HCT116 (cell line): ENCODE results near the gene CFAP99. TPM values are rescaled to one million over a fixed set of nuclear protein-coding genes. Genes with fewer than 3 reads are reported as not detected.

Experiments
- ATAC-seq: fragments of 200-7000 bp; cut with Tn5 transposase; 2 replicates; pipeline ENCODE4 v1.9.1; 2020; ENCODE audit warnings: mild to moderate bottlenecking, moderate library complexity
- BruUV-seq: library from RNA; stranded (reverse); fragments of 400-500 nt; replicated peaks from 2 replicates; lab custom pipeline; 2021; lab: Mats Ljungman, UMichigan
- CTCF ChIA-PET: fragments of 300-600 bp; sonication (Branson Sonifier 250); formaldehyde crosslinking; loops from one replicate; lab custom pipeline; 2021; ENCODE audit warnings: antibody characterized with exemption; lab: Charles Lee
- POLR2A ChIA-PET: fragments of 300-600, 350-600 bp; sonication (Branson Sonifier 250); formaldehyde crosslinking; loops from one replicate; lab custom pipeline; 2021; ENCODE audit warnings: antibody characterized with exemption; lab: Charles Lee
- RAD21 ChIA-PET, 2 experiments: fragments of 300-600 bp; sonication (Branson Sonifier 250); formaldehyde crosslinking; loops; one replicate each; lab custom pipeline; 2023; ENCODE audit warnings: low total read pairs in 2 of 2; ENCODE audit not compliant: uncharacterized antibody in 2 of 2, unreplicated experiment in 2 of 2, low non-redundant PET in 1 of 2; lab: Charles Lee
- DNase-seq: peaks from one replicate; pipeline ENCODE4 v3.0.0-alpha.2; 2010; ENCODE audit warnings: low read depth, low spot score
- H2AFZ ChIP-seq: fragments of 200-600 bp; shearing (Covaris generic), sonication (generic); 2 replicates; pipeline ENCODE4 v1.6.1; 2017; ENCODE audit warnings: low read depth, mixed run types, mixed read lengths, antibody characterized with exemption, low read length; ENCODE audit not compliant: poor library complexity, severe bottlenecking
- H3K27ac ChIP-seq: 2 replicates; pipeline ENCODE4 v1.5.1; 2012; ENCODE audit warnings: low read depth, low read length
- H3K27me3 ChIP-seq: fragments of 200-600 bp; sonication (generic); 2 replicates; pipeline ENCODE4 v1.6.1; 2016; ENCODE audit warnings: mixed run types, low read length, mixed read lengths; ENCODE audit not compliant: insufficient read depth
- H3K36me3 ChIP-seq, 2 experiments: fragments of 200-500 bp in 1 of 2; fragments of 200-600 bp in 1 of 2; sonication (Bioruptor generic) in 1 of 2; sonication (generic) in 1 of 2; 2 replicates each; pipeline versions ENCODE4 v1.5.1 to v1.6.1; 2014 to 2016; ENCODE audit warnings: low read length in 2 of 2, inconsistent platforms in 1 of 2, mixed read lengths in 1 of 2, mixed run types in 1 of 2; ENCODE audit not compliant: insufficient read depth in 2 of 2, control insufficient read depth in 1 of 2
- H3K4me1 ChIP-seq, 2 experiments: fragments of 200-600 bp in 1 of 2; sonication (generic) in 1 of 2; 2 replicates each; pipeline versions ENCODE4 v1.5.1 to v1.6.1; 2012 to 2017; ENCODE audit warnings: low read length in 2 of 2, inconsistent platforms in 1 of 2, mild to moderate bottlenecking in 1 of 2, mixed read lengths in 1 of 2, mixed run types in 1 of 2, moderate library complexity in 1 of 2; ENCODE audit not compliant: insufficient read depth in 2 of 2, control insufficient read depth in 1 of 2
- H3K4me2 ChIP-seq: fragments of 200-600 bp; sonication (generic); 2 replicates; pipeline ENCODE4 v1.6.1; 2017; ENCODE audit warnings: mixed run types, low read length, mixed read lengths
- H3K4me3 ChIP-seq, 2 experiments: fragments of 200-600 bp in 1 of 2; sonication (generic) in 1 of 2; replicated peaks in 1 of 2; 2 replicates each; pipeline ENCODE4 v1.5.1; 2011 to 2016; ENCODE audit warnings: low read length in 2 of 2, control low read depth in 1 of 2, low read depth in 1 of 2, mild to moderate bottlenecking in 1 of 2, mixed read lengths in 1 of 2, mixed run types in 1 of 2
- H3K79me2 ChIP-seq: fragments of 200-600 bp; sonication (generic); 2 replicates; pipeline ENCODE4 v1.6.1; 2017; ENCODE audit warnings: mild to moderate bottlenecking, mixed run types, low read length, moderate library complexity, mixed read lengths; ENCODE audit not compliant: insufficient read depth
- H3K9ac ChIP-seq: fragments of 200-600 bp; sonication (generic); 2 replicates; pipeline ENCODE4 v1.6.1; 2016; ENCODE audit warnings: low read length, mixed read lengths
- H3K9me2 ChIP-seq: fragments of 200-600 bp; sonication (generic), shearing (Covaris generic); 2 replicates; pipeline ENCODE4 v1.6.1; 2017; ENCODE audit warnings: mixed run types, mild to moderate bottlenecking, moderate library complexity; ENCODE audit not compliant: insufficient read depth
- H3K9me3 ChIP-seq, 2 experiments: fragments of 200-500 bp in 1 of 2; fragments of 200-600 bp in 1 of 2; sonication (Bioruptor generic) in 1 of 2; sonication (generic) in 1 of 2; 2 replicates each; pipeline ENCODE4 v1.6.1; 2014 to 2017; ENCODE audit warnings: low read length in 2 of 2, mixed read lengths in 2 of 2, inconsistent platforms in 1 of 2, low read depth in 1 of 2, mild to moderate bottlenecking in 1 of 2, mixed run types in 1 of 2, moderate library complexity in 1 of 2; ENCODE audit not compliant: control insufficient read depth in 1 of 2, insufficient read depth in 1 of 2
- H4K20me1 ChIP-seq: fragments of 200-600 bp; sonication (generic), shearing (Covaris generic); 2 replicates; pipeline ENCODE4 v1.6.1; 2017; ENCODE audit warnings: mixed run types, mild to moderate bottlenecking, moderate library complexity; ENCODE audit not compliant: insufficient read depth
- CBX3 ChIP-seq: IDR thresholded peaks from 2 replicates; pipeline ENCODE4 v1.6.1; 2012; ENCODE audit warnings: low read depth
- CEBPB ChIP-seq: IDR thresholded peaks from 2 replicates; pipeline ENCODE4 v1.6.1; 2012; ENCODE audit warnings: low read depth
- ELF1 ChIP-seq: IDR thresholded peaks from 2 replicates; pipeline ENCODE4 v1.6.1; 2012; ENCODE audit warnings: low read depth, borderline replicate concordance
- EZH2 ChIP-seq: fragments of 200-600 bp; sonication (generic); IDR thresholded peaks from 2 replicates; pipeline ENCODE4 v1.6.1; 2017; ENCODE audit warnings: antibody characterized with exemption, mixed run types
- EZH2phosphoT487 ChIP-seq: fragments of 200-600 bp; IDR thresholded peaks from 2 replicates; pipeline ENCODE4 v1.6.1; 2018; ENCODE audit warnings: antibody characterized with exemption, borderline replicate concordance
- FOSL1 ChIP-seq: IDR thresholded peaks from 2 replicates; pipeline ENCODE4 v1.6.1; 2012; ENCODE audit warnings: low read depth
- JUND ChIP-seq: IDR thresholded peaks from 2 replicates; pipeline ENCODE4 v1.6.1; 2012
- POLR2AphosphoS5 ChIP-seq: IDR thresholded peaks from 2 replicates; pipeline ENCODE4 v1.6.1; 2011; ENCODE audit warnings: mild to moderate bottlenecking, low read depth, low read length, moderate library complexity
- RAD21 ChIP-seq: IDR thresholded peaks from 2 replicates; pipeline ENCODE4 v1.6.1; 2012; ENCODE audit warnings: low read depth, mild to moderate bottlenecking
- SP1 ChIP-seq: IDR thresholded peaks from 2 replicates; pipeline ENCODE4 v1.6.1; 2012; ENCODE audit warnings: low read depth
- SRF ChIP-seq: IDR thresholded peaks from 2 replicates; pipeline ENCODE4 v1.6.1; 2012; ENCODE audit warnings: low read depth
- YY1 ChIP-seq: IDR thresholded peaks from 2 replicates; pipeline ENCODE4 v1.6.1; 2011; ENCODE audit warnings: low read length, low read depth, moderate library complexity, mild to moderate bottlenecking; ENCODE audit not compliant: insufficient replicate concordance; ENCODE audit errors: extremely low read depth
- ZFX ChIP-seq: fragments of 450-650 bp; IDR thresholded peaks from 2 replicates; pipeline ENCODE4 v1.6.1; 2017
- ZNF274 ChIP-seq: fragments of 200-500 bp; sonication (Bioruptor generic); IDR thresholded peaks from 2 replicates; pipeline ENCODE4 v1.6.1; 2014; ENCODE audit warnings: mild to moderate bottlenecking, low read depth, low read length, inconsistent platforms
- intact Hi-C: fragments of 100-400 bp; cut with micrococcal nuclease; formaldehyde crosslinking; loops from 2 replicates; pipeline ENCODE4 v1.10.0; 2022
- total RNA-seq: library from RNA; stranded (reverse); gene quantifications from one replicate; pipeline ENCODE4 v1.2.1, GENCODE V29; 2021; ENCODE audit not compliant: unreplicated experiment
- TF ChIP-seq, protein P1 (sequence below): IDR thresholded peaks from 2 replicates; pipeline ENCODE4 v1.6.1; 2012
- TF ChIP-seq, protein P2 (sequence below): IDR thresholded peaks from 2 replicates; pipeline ENCODE4 v1.6.1; 2011; ENCODE audit warnings: mild to moderate bottlenecking, low read length, moderate library complexity; ENCODE audit not compliant: insufficient replicate concordance; ENCODE audit errors: extremely low read depth
- TF ChIP-seq, protein P3 (sequence below): IDR thresholded peaks from 2 replicates; pipeline ENCODE4 v1.6.1; 2012; ENCODE audit warnings: low read depth

Gene CFAP99
- total RNA-seq, 1 experiment from 2014 or later = 0.42 TPM

DNA sequence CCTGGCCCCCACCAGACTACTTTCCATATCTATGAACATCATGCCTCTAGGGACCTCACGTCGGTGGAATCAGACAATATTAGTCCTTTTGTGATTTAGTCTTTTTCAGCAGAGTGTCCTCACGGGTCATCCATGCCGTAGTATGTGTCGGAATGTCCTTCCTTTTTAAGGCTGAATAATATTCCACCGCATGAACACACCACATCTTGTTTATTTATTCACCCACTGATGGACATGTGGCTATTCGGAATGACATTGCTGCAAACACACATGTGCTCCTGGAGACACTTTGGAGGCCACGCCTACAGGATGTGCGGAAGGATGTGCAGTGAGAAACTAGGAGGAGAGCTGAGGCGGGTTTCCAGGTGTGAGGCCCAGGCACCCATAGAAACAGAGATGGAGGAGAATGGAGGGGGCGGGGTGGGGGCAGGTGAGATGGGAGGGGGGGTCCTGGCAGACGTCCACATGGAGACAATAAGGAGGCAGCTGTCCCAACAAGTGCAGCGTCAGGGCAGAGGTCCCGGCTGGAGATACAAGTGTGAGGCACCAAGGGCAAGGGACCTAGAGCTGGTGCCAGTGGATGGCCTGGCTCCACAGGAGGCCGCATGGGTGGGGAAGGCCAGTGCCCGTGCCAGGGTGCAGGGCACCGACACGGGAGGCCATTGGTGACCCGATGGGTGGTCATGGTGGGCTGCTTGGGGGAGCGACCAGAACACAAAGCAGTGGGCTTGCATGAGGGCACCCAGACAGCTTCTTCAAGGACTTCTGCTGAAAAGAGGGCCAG, 21.0 kb upstream of the CFAP99 start (continued):
- TF ChIP-seq, protein P1, sequence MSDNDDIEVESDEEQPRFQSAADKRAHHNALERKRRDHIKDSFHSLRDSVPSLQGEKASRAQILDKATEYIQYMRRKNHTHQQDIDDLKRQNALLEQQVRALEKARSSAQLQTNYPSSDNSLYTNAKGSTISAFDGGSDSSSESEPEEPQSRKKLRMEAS = no peak
- TF ChIP-seq ELF1 (no peak), SRF (no peak), EZH2 (no peak), RAD21 (no peak), ZFX (no peak), JUND (no peak), FOSL1 (no peak), CBX3 (no peak), EZH2phosphoT487 (no peak), POLR2AphosphoS5 (no peak), ZNF274 (no peak), CEBPB (no peak)
- TF ChIP-seq, protein P2, sequence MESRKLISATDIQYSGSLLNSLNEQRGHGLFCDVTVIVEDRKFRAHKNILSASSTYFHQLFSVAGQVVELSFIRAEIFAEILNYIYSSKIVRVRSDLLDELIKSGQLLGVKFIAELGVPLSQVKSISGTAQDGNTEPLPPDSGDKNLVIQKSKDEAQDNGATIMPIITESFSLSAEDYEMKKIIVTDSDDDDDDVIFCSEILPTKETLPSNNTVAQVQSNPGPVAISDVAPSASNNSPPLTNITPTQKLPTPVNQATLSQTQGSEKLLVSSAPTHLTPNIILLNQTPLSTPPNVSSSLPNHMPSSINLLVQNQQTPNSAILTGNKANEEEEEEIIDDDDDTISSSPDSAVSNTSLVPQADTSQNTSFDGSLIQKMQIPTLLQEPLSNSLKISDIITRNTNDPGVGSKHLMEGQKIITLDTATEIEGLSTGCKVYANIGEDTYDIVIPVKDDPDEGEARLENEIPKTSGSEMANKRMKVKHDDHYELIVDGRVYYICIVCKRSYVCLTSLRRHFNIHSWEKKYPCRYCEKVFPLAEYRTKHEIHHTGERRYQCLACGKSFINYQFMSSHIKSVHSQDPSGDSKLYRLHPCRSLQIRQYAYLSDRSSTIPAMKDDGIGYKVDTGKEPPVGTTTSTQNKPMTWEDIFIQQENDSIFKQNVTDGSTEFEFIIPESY = no peak

DNA sequence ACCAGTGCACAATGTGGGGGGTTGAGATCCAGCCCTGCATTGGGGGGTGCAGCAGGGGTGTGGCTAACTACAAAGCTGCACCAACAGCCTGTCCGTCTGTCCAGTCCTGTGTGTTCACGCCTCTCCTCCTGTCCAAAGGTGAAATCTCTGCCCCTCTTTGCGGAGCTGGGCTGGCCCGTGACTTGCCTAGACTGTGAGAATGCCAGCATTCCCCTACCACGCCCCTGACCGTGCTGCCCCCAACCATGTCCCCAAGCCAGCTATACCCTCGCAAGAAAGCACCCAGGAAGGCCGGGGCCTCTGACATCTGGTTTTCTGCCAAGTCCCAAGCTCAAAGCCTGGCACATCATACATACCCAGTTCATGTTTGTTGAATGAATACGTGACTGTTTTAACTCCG, 19.5 kb upstream of the CFAP99 start:
- H3K4me3 ChIP-seq = no peak overlapping the region
- no peak overlapping the region for H3K4me2 ChIP-seq
- no peak for ATAC-seq
- DNase-seq = no peak
- ChIA-PET POLR2A (no interaction called here), RAD21 (no interaction called here), CTCF (no interaction called here)
- no peaks in the 10 kb centered on the region for H3K9me3 ChIP-seq
- H3K9ac ChIP-seq = no peak overlapping the region
- BruUV-seq = no TSS peak
- no peak overlapping the region for H2AFZ ChIP-seq
- intact Hi-C loops = no loop called here
- H3K79me2 ChIP-seq = peaks cover 17% of the 10 kb centered on the region; the same call in 1 of the 2 replicates
- H3K36me3 ChIP-seq = no peaks in the 10 kb centered on the region
- H3K27me3 ChIP-seq = no peaks in the 10 kb centered on the region
- no peaks in the 10 kb centered on the region for H3K9me2 ChIP-seq
- H3K4me1 ChIP-seq = peaks cover 33 to 36% of the 10 kb centered on the region in 2 experiments
- no peaks in the 10 kb centered on the region for H4K20me1 ChIP-seq
- H3K27ac ChIP-seq = no peak overlapping the region
- TF ChIP-seq ELF1 (no peak), YY1 (no peak), FOSL1 (no peak), CBX3 (no peak), SP1 (no peak)
- TF ChIP-seq, protein P1 = no peak
- TF ChIP-seq, protein P3, sequence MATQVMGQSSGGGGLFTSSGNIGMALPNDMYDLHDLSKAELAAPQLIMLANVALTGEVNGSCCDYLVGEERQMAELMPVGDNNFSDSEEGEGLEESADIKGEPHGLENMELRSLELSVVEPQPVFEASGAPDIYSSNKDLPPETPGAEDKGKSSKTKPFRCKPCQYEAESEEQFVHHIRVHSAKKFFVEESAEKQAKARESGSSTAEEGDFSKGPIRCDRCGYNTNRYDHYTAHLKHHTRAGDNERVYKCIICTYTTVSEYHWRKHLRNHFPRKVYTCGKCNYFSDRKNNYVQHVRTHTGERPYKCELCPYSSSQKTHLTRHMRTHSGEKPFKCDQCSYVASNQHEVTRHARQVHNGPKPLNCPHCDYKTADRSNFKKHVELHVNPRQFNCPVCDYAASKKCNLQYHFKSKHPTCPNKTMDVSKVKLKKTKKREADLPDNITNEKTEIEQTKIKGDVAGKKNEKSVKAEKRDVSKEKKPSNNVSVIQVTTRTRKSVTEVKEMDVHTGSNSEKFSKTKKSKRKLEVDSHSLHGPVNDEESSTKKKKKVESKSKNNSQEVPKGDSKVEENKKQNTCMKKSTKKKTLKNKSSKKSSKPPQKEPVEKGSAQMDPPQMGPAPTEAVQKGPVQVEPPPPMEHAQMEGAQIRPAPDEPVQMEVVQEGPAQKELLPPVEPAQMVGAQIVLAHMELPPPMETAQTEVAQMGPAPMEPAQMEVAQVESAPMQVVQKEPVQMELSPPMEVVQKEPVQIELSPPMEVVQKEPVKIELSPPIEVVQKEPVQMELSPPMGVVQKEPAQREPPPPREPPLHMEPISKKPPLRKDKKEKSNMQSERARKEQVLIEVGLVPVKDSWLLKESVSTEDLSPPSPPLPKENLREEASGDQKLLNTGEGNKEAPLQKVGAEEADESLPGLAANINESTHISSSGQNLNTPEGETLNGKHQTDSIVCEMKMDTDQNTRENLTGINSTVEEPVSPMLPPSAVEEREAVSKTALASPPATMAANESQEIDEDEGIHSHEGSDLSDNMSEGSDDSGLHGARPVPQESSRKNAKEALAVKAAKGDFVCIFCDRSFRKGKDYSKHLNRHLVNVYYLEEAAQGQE = no peak
- TF ChIP-seq, protein P2 = no peak
